ENCODE measurements around the gene CAVIN2. TPM values are rescaled to one million over a fixed set of nuclear protein-coding genes. Genes with fewer than 3 reads are reported as not detected.

Gene CAVIN2
- polyA plus RNA-seq, 3 donors, result 0.07 to 3.1 (median 1.2) TPM

DNA sequence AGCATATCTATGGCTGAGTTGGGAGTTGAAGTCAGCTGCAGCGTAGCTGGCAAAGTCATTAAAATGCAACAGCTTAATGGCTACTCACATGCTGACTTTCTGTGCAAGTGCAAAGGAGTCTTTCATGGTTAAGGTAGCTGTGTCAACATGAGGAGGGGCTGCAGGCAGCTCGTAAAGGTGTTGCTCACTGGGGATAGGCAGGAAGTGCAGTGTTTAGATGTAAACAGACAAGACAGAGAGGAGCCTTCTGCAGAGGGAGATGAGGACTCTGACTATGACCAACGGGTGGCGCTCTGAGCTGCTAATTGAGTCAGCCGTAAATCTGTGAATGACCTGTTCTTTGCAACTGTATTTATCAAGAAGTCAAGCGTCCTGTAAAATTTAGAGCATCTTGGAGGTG is 22.3 kb upstream of the CAVIN2 start:
- no peak for DNase-seq
- no peaks in the 10 kb centered on the region for H3K36me3 Mint-ChIP-seq
- H3K9me3 ChIP-seq (replicated peaks in 1 of 2; ENCODE audit: control insufficient read depth in 1 of 2, insufficient read depth in 1 of 2, low read length in 2 of 2), result no peaks in the 10 kb centered on the region
- H3K79me2 ChIP-seq (ENCODE audit: insufficient read depth, low read length), result no peaks in the 10 kb centered on the region
- no peak overlapping the region for H3K4me3 ChIP-seq (replicated peaks in 1 of 3; ENCODE audit: low read depth in 2 of 3, low read length in 3 of 3)
- H4K20me1 ChIP-seq (ENCODE audit: insufficient read depth, low read length), result no peaks in the 10 kb centered on the region
- no peaks in the 10 kb centered on the region for H3K36me3 ChIP-seq (replicated peaks in 1 of 2; ENCODE audit: control insufficient read depth in 1 of 2, insufficient read depth in 2 of 2, low read length in 2 of 2)
- H3K27ac Mint-ChIP-seq, result no peak overlapping the region
- TF ChIP-seq, protein P1, sequence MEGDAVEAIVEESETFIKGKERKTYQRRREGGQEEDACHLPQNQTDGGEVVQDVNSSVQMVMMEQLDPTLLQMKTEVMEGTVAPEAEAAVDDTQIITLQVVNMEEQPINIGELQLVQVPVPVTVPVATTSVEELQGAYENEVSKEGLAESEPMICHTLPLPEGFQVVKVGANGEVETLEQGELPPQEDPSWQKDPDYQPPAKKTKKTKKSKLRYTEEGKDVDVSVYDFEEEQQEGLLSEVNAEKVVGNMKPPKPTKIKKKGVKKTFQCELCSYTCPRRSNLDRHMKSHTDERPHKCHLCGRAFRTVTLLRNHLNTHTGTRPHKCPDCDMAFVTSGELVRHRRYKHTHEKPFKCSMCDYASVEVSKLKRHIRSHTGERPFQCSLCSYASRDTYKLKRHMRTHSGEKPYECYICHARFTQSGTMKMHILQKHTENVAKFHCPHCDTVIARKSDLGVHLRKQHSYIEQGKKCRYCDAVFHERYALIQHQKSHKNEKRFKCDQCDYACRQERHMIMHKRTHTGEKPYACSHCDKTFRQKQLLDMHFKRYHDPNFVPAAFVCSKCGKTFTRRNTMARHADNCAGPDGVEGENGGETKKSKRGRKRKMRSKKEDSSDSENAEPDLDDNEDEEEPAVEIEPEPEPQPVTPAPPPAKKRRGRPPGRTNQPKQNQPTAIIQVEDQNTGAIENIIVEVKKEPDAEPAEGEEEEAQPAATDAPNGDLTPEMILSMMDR (IDR thresholded peaks at IDR 0.05), result no peak
- no peak overlapping the region for H3K9ac ChIP-seq (ENCODE audit: insufficient read depth, low read length, poor library complexity, severe bottlenecking)
- H3K9me3 Mint-ChIP-seq, result peaks cover 0 to 3% (median 0%) of the 10 kb centered on the region in 7 donors
- peaks cover 16% of the 10 kb centered on the region for H3K4me1 Mint-ChIP-seq
- H3K4me2 ChIP-seq (replicated peaks; ENCODE audit: extremely low read depth, low read length, poor library complexity, severe bottlenecking), result no peak overlapping the region
- H3K27me3 Mint-ChIP-seq (ENCODE audit: low read depth in 3 of 3), result no peaks in the 10 kb centered on the region
- H3K27me3 ChIP-seq (ENCODE audit: control insufficient read depth in 2 of 2, insufficient read depth in 2 of 2, low read length in 2 of 2), result no peaks in the 10 kb centered on the region
- no peak overlapping the region for H2AFZ ChIP-seq (ENCODE audit: insufficient read depth, low read depth, low read length, poor library complexity, severe bottlenecking)
- 92% methylated on average over 2 of the region's 6 CpGs for WGBS (ENCODE audit: insufficient coverage)
- no peak overlapping the region for H3K27ac ChIP-seq (ENCODE audit: low read depth in 1 of 2, low read length in 2 of 2)
- H3K4me1 ChIP-seq (ENCODE audit: control insufficient read depth in 1 of 2, insufficient read depth in 2 of 2, low read length in 2 of 2), result peaks cover 11% of the 10 kb centered on the region in 2 donors
- intact Hi-C loops (cut with micrococcal nuclease), result no loop called here
- no peak overlapping the region for H3K4me3 Mint-ChIP-seq

DNA sequence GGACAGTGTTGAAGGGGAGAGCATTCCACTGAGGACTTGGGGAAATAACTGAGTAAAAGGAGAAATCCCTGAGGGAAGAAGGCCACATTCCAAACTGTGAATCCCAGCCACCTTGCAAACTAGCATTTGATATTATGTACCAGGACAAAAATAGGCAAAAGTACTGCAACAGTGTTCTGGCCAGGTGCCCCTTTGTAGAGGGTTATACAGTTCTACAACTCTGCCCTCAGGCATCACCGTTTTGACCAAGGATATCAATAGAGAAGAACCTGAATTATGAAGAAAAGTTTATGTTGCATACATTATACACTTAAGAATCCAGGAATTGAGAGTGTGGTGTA is 20.6 kb upstream of the CAVIN2 start:
- no CpG with 5 or more reads among the region's 1 CpG for WGBS (ENCODE audit: insufficient coverage)
- no peaks in the 10 kb centered on the region for H3K79me2 ChIP-seq (ENCODE audit: insufficient read depth, low read length)
- H3K4me1 Mint-ChIP-seq, result peaks cover 16% of the 10 kb centered on the region
- H3K9ac ChIP-seq (ENCODE audit: insufficient read depth, low read length, poor library complexity, severe bottlenecking), result no peak overlapping the region
- H2AFZ ChIP-seq (ENCODE audit: insufficient read depth, low read depth, low read length, poor library complexity, severe bottlenecking), result no peak overlapping the region
- H3K27me3 ChIP-seq (ENCODE audit: control insufficient read depth in 2 of 2, insufficient read depth in 2 of 2, low read length in 2 of 2), result no peaks in the 10 kb centered on the region
- TF ChIP-seq, protein P1 (IDR thresholded peaks at IDR 0.05), result no peak
- peaks cover 0 to 3% (median 0%) of the 10 kb centered on the region in 7 donors for H3K9me3 Mint-ChIP-seq
- H3K4me1 ChIP-seq (ENCODE audit: control insufficient read depth in 1 of 2, insufficient read depth in 2 of 2, low read length in 2 of 2), result peaks cover 11% of the 10 kb centered on the region in 2 donors
- H3K27ac Mint-ChIP-seq, result peak overlapping the region in 1 of 7 donors; percentile 6
- H3K4me3 Mint-ChIP-seq, result no peak overlapping the region
- H3K4me3 ChIP-seq (replicated peaks in 1 of 3; ENCODE audit: low read depth in 2 of 3, low read length in 3 of 3), result no peak overlapping the region
- H3K9me3 ChIP-seq (replicated peaks in 1 of 2; ENCODE audit: control insufficient read depth in 1 of 2, insufficient read depth in 1 of 2, low read length in 2 of 2), result no peaks in the 10 kb centered on the region
- intact Hi-C loops (cut with micrococcal nuclease), result no loop called here
- H3K27ac ChIP-seq (ENCODE audit: low read depth in 1 of 2, low read length in 2 of 2), result no peak overlapping the region
- H3K4me2 ChIP-seq (replicated peaks; ENCODE audit: extremely low read depth, low read length, poor library complexity, severe bottlenecking), result no peak overlapping the region
- H3K27me3 Mint-ChIP-seq (ENCODE audit: low read depth in 3 of 3), result no peaks in the 10 kb centered on the region
- DNase-seq, result no peak
- H4K20me1 ChIP-seq (ENCODE audit: insufficient read depth, low read length), result no peaks in the 10 kb centered on the region
- no peaks in the 10 kb centered on the region for H3K36me3 ChIP-seq (replicated peaks in 1 of 2; ENCODE audit: control insufficient read depth in 1 of 2, insufficient read depth in 2 of 2, low read length in 2 of 2)
- no peaks in the 10 kb centered on the region for H3K36me3 Mint-ChIP-seq
